OCI-LY1 (cell line): ENCODE measurements around the gene ITGAE.

Experiments
- H2AFZ ChIP-seq: fragments of 200-600 bp; sonication (generic), shearing (Covaris generic); 2 replicates; pipeline ENCODE4 v1.6.0; 2014; ENCODE audit warnings: antibody characterized with exemption, mild to moderate bottlenecking, low read length
- H3F3A ChIP-seq: fragments of 200-600 bp; sonication (generic), shearing (Covaris generic); 2 replicates; pipeline ENCODE4 v1.6.0; 2014; ENCODE audit warnings: mild to moderate bottlenecking, antibody characterized with exemption, low read length, moderate library complexity; ENCODE audit not compliant: insufficient read depth
- H3K27ac ChIP-seq: fragments of 200-600 bp; sonication (generic); 2 replicates; pipeline ENCODE4 v1.5.1; 2014; ENCODE audit warnings: low read length, mixed run types, mild to moderate bottlenecking, low read depth; ENCODE audit not compliant: poor library complexity, severe bottlenecking
- H3K27me3 ChIP-seq: fragments of 200-600 bp; sonication (generic); 2 replicates; pipeline ENCODE4 v1.6.0; 2014; ENCODE audit warnings: antibody characterized with exemption, mild to moderate bottlenecking, low read length, moderate library complexity; ENCODE audit not compliant: insufficient read depth
- H3K36me3 ChIP-seq: fragments of 200-600 bp; sonication (generic); 2 replicates; pipeline ENCODE4 v1.6.1; 2014; ENCODE audit warnings: mild to moderate bottlenecking, antibody characterized with exemption, low read length, moderate library complexity, mixed read lengths; ENCODE audit not compliant: insufficient read depth
- H3K4me1 ChIP-seq: fragments of 200-600 bp; sonication (generic); 2 replicates; pipeline ENCODE4 v1.5.1; 2014; ENCODE audit warnings: mild to moderate bottlenecking, low read length, moderate library complexity; ENCODE audit not compliant: insufficient read depth, severe bottlenecking
- H3K4me2 ChIP-seq: fragments of 200-600 bp; sonication (generic), shearing (Covaris generic); 2 replicates; pipeline ENCODE4 v1.6.1; 2014; ENCODE audit warnings: low read length
- H3K4me3 ChIP-seq: fragments of 200-600 bp; sonication (generic); 2 replicates; pipeline ENCODE4 v1.5.1; 2014; ENCODE audit warnings: low read length, low read depth, mild to moderate bottlenecking, mixed read lengths; ENCODE audit not compliant: poor library complexity, severe bottlenecking
- H3K79me2 ChIP-seq: fragments of 200-600 bp; shearing (Covaris generic); 2 replicates; pipeline ENCODE4 v1.6.1; 2016; ENCODE audit warnings: mixed run types, low read length, mixed read lengths; ENCODE audit not compliant: insufficient read depth
- H3K9ac ChIP-seq: fragments of 200-600 bp; sonication (generic), shearing (Covaris generic); 2 replicates; pipeline ENCODE4 v1.6.1; 2014; ENCODE audit warnings: mild to moderate bottlenecking, low read length, mixed read lengths
- H3K9me2 ChIP-seq: fragments of 200-600 bp; sonication (generic), shearing (Covaris generic); 2 replicates; pipeline ENCODE4 v1.6.1; 2014; ENCODE audit warnings: low read depth, mild to moderate bottlenecking, low read length, mixed read lengths
- H3K9me3 ChIP-seq: fragments of 200-600 bp; shearing (Covaris generic); 2 replicates; pipeline ENCODE4 v1.6.1; 2014; ENCODE audit warnings: low read length, mixed read lengths
- H4K20me1 ChIP-seq: fragments of 200-600 bp; sonication (generic), shearing (Covaris generic); 2 replicates; pipeline ENCODE4 v1.6.0; 2016; ENCODE audit warnings: mild to moderate bottlenecking, low read length; ENCODE audit not compliant: insufficient read depth
- CTCF ChIP-seq: fragments of 200-600 bp; sonication (generic), shearing (Covaris generic); IDR thresholded peaks from 2 replicates; pipeline ENCODE4 v1.5.1; 2017; ENCODE audit warnings: mild to moderate bottlenecking, antibody characterized with exemption, low read length, moderate library complexity, mixed read lengths
- EZH2 ChIP-seq: fragments of 200-600 bp; sonication (generic), shearing (Covaris generic); IDR thresholded peaks from 2 replicates; pipeline ENCODE4 v1.8.0; 2017; ENCODE audit warnings: borderline replicate concordance, mixed run types, mild to moderate bottlenecking, antibody characterized with exemption, low read length, moderate library complexity, mixed read lengths

Gene ITGAE

GRCh38 chr17:3682033-3682432, 119.0 kb downstream of the ITGAE start:
- Histone ChIP-seq H3K79me2 (no peaks in the 10 kb centered on the region), H3K36me3 (peaks cover 13% of the 10 kb centered on the region; the same call in 1 of the 2 replicates), H3K27me3 (no peaks in the 10 kb centered on the region), H3K4me2 (no peak overlapping the region), H2AFZ (no peak overlapping the region), H3K4me1 (no peaks in the 10 kb centered on the region), H3K9me3 (no peaks in the 10 kb centered on the region), H4K20me1 (no peaks in the 10 kb centered on the region), H3K4me3 (no peak overlapping the region), H3K9ac (no peak overlapping the region), H3K9me2 (no peaks in the 10 kb centered on the region), H3F3A (no peaks in the 10 kb centered on the region), H3K27ac (no peak overlapping the region)
- TF ChIP-seq CTCF (no peak), EZH2 (no peak)

GRCh38 chr17:3681565-3681964, 119.4 kb downstream of the ITGAE start:
- Histone ChIP-seq H3K36me3 (peaks cover 13% of the 10 kb centered on the region; the same call in 1 of the 2 replicates), H3K4me2 (no peak overlapping the region), H3K9me3 (no peaks in the 10 kb centered on the region), H2AFZ (no peak overlapping the region), H3F3A (no peaks in the 10 kb centered on the region), H3K9ac (no peak overlapping the region), H3K4me3 (no peak overlapping the region), H3K9me2 (no peaks in the 10 kb centered on the region), H3K27ac (no peak overlapping the region), H3K27me3 (no peaks in the 10 kb centered on the region), H3K4me1 (no peaks in the 10 kb centered on the region), H3K79me2 (no peaks in the 10 kb centered on the region), H4K20me1 (no peaks in the 10 kb centered on the region)
- TF ChIP-seq EZH2 (no peak), CTCF (no peak)

DNA sequence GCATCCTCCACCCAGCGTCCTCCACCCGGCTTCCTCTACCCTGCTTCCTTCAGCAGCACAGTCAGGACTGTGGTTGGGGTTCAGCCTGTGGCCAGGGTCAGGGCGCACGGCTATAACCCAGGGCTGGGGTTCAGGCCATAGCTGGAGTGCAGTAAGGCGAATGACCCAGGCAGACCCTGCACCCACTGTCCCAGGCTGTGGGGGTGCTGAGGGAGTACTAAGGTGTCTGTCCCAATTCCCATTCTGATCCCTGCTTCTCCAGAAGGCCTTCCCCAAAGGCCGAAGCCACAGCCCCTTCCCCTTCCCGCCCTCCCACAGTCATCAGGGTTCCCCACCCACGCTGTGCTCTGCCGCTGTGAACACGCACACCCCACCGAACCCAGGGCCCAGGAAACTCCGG, 119.9 kb downstream of the ITGAE start:
- Histone ChIP-seq H3K4me3 (no peak overlapping the region), H3K27me3 (no peaks in the 10 kb centered on the region), H3K27ac (no peak overlapping the region), H3K9ac (no peak overlapping the region), H3K4me2 (no peak overlapping the region), H3K36me3 (peaks cover 17% of the 10 kb centered on the region; the same call in 1 of the 2 replicates), H3K79me2 (no peaks in the 10 kb centered on the region), H3K4me1 (no peaks in the 10 kb centered on the region), H3F3A (no peaks in the 10 kb centered on the region), H3K9me3 (no peaks in the 10 kb centered on the region), H3K9me2 (no peaks in the 10 kb centered on the region), H2AFZ (no peak overlapping the region), H4K20me1 (no peaks in the 10 kb centered on the region)
- TF ChIP-seq CTCF (no peak), EZH2 (no peak)
